ENCODE data around the gene KCNJ16.

The KCNJ16 gene

DNA sequence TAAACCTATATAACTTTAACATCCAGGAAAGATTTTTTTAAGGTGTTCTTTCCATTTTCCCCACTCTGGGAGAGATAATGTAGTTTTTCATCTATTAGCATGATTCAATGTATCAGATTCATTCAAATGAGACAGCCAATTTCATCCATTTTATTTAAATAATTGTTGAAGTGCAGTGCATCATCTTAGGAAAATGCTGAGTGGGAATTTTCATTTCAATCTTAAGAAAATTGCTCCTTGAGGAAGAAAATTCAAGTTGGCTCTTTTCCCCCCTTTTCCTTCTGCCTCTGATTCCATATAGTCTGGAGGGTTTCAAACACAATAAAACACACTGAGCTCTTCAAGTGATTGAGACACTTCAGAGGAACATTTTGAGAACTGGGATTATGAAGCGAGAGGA, 3.4 kb upstream of the KCNJ16 start:
- H3K4me3 ChIP-seq (ENCODE audit: low read length), result no peak overlapping the region
- H3K4me1 ChIP-seq (ENCODE audit: control insufficient read depth, insufficient read depth, low read length), result peaks cover 4% of the 10 kb centered on the region
- H3K36me3 ChIP-seq (ENCODE audit: control insufficient read depth, insufficient read depth, low read length), result no peaks in the 10 kb centered on the region
- no peaks in the 10 kb centered on the region for H3K9me3 ChIP-seq (ENCODE audit: control insufficient read depth, low read length)
- H3K9ac ChIP-seq (ENCODE audit: low read length), result no peak overlapping the region
- H3K27me3 ChIP-seq (ENCODE audit: control insufficient read depth, insufficient read depth, low read length), result no peaks in the 10 kb centered on the region

DNA sequence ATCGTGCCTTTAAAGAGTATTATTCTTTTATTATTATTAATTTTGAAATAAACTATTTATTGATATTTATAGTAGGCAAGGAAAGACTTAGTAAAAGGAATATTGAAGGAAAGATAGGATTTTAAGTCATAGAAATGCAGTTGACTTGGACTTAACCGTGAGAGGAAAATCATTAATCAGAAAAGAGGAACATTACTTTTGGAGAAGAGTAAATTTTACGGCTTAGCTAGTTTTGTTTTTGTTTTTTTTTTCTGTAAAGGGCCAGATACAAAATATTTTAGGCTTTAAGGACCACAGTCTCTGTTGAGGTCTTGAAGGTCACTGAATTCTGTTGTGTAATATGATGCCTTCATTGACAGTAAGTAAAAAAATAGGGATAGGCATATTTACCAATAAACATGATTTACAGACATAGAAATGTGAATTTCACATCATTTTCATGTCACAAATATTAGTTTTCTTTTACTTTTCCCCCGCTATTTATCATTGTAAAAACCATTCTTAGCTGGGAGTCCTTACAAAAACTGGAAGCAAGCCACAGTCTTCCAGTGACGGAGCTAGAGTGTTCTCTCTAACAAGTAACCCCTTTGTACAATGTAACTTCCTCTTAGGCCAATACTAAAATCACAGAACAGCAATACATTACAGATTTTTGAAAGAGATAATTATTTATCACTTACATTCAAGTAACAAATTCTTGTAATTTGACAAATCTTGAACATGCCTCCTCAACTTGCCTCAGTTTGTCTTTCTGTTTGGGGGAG, 2.3 kb upstream of the KCNJ16 start:
- Histone ChIP-seq H3K4me1 (ENCODE audit: control insufficient read depth, insufficient read depth, low read length) (peaks cover 4% of the 10 kb centered on the region), H3K9ac (ENCODE audit: low read length) (no peak overlapping the region), H3K27me3 (ENCODE audit: control insufficient read depth, insufficient read depth, low read length) (no peaks in the 10 kb centered on the region), H3K36me3 (ENCODE audit: control insufficient read depth, insufficient read depth, low read length) (no peaks in the 10 kb centered on the region), H3K4me3 (ENCODE audit: low read length) (no peak overlapping the region), H3K9me3 (ENCODE audit: control insufficient read depth, low read length) (no peaks in the 10 kb centered on the region)

DNA sequence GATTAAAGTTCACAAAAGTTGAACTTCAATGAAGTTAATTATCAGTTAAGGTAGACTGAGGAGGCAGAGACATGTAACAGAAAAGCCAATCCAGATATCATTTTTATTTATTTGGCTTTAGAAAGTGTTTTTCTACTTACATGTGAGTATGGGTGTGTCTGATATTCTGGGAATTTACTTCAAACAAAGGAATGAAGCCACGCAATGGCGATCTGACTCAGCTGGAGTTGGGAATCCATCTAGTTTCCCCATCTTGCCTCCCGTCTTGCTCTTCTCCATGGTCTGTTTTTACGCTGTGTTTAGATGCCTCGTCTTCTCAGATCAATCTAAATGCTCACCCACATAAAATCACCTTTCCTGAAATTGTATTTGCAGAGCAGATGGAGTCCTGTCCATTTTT, 1.7 kb upstream of the KCNJ16 start:
- Histone ChIP-seq H3K9ac (ENCODE audit: low read length) (no peak overlapping the region), H3K4me1 (ENCODE audit: control insufficient read depth, insufficient read depth, low read length) (peaks cover 4% of the 10 kb centered on the region), H3K36me3 (ENCODE audit: control insufficient read depth, insufficient read depth, low read length) (no peaks in the 10 kb centered on the region), H3K9me3 (ENCODE audit: control insufficient read depth, low read length) (no peaks in the 10 kb centered on the region), H3K27me3 (ENCODE audit: control insufficient read depth, insufficient read depth, low read length) (no peaks in the 10 kb centered on the region), H3K4me3 (ENCODE audit: low read length) (no peak overlapping the region)

DNA sequence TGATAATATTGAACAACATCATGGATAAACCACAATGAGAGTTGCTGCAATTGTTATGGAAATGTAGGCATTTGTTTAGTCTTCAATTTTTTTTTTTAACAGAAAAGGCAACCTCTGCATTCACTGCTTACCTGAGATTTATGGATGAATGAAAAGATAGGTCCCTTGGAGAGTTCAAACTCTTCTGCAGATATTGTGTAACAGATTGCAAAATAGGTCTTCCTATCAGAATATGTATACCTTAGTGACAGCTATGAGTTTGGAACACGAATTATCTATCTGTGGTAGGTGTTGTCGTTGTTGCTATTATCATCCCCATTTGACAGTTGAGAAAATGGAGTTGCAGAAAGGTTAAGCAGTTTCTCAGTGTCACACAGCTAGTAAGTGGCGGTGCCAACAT, 1.2 kb upstream of the KCNJ16 start:
- Histone ChIP-seq H3K9me3 (ENCODE audit: control insufficient read depth, low read length) (no peaks in the 10 kb centered on the region), H3K9ac (ENCODE audit: low read length) (no peak overlapping the region), H3K27me3 (ENCODE audit: control insufficient read depth, insufficient read depth, low read length) (no peaks in the 10 kb centered on the region), H3K4me1 (ENCODE audit: control insufficient read depth, insufficient read depth, low read length) (peaks cover 4% of the 10 kb centered on the region), H3K4me3 (ENCODE audit: low read length) (no peak overlapping the region), H3K36me3 (ENCODE audit: control insufficient read depth, insufficient read depth, low read length) (no peaks in the 10 kb centered on the region)

DNA sequence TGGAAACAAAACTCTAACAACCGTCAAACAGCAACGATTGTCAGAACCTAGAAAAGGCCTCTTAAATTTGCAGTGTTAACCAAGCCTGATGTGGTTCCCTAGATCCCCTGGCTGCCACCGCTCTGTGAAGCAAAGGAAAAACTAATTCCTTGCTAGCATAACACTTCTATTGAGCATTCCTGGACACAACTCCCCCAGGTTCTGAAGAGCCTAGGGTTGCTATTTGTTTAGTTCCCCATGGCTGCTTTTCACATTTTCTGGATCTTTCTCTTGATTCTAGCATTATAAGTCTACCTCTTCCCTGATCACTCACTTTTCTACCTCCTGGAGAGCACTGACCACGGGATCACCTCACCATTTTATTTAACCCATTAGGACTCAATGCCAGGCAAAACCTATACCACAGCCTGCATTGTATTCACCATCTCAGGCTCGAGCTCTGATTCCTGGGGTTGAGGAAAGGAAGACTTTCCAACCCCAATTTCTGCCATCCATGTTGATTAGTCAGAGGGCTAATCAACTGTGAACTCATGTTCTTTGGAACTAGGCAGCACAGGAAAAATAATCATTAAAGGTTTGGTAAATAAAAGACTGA, 692 bp upstream of the KCNJ16 start:
- Histone ChIP-seq H3K9me3 (ENCODE audit: control insufficient read depth, low read length) (no peaks in the 10 kb centered on the region), H3K27me3 (ENCODE audit: control insufficient read depth, insufficient read depth, low read length) (no peaks in the 10 kb centered on the region)

DNA sequence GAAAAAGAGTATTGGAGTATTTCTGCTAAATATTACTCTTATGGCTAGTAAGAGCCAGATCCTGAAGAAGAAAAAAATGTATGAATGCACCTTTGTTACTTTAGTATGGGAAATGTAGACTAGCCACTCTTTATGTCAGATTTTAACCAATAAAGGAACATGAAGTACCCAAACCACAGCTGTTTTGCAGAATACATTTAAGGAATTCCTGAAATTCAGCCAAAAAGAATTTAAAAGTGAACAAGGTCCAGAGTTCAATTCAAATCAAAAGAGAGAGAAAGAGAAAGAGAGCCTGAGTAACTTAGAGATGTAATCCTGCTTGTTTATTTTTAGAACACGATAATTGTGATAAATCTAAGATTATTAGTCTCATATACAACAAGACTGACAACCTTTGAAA, 1.2 kb downstream of the KCNJ16 start:
- H3K4me1 ChIP-seq (ENCODE audit: control insufficient read depth, insufficient read depth, low read length), result peaks cover 4% of the 10 kb centered on the region
- no peaks in the 10 kb centered on the region for H3K9me3 ChIP-seq (ENCODE audit: control insufficient read depth, low read length)
- no peaks in the 10 kb centered on the region for H3K36me3 ChIP-seq (ENCODE audit: control insufficient read depth, insufficient read depth, low read length)
- H3K27me3 ChIP-seq (ENCODE audit: control insufficient read depth, insufficient read depth, low read length), result no peaks in the 10 kb centered on the region
- H3K4me3 ChIP-seq (ENCODE audit: low read length), result no peak overlapping the region
- H3K9ac ChIP-seq (ENCODE audit: low read length), result no peak overlapping the region

More for the DNA sequence above, 692 bp upstream of the KCNJ16 start:
- no peaks in the 10 kb centered on the region for H3K36me3 ChIP-seq (ENCODE audit: control insufficient read depth, insufficient read depth, low read length)
- H3K4me1 ChIP-seq (ENCODE audit: control insufficient read depth, insufficient read depth, low read length), result peaks cover 4% of the 10 kb centered on the region
- H3K9ac ChIP-seq (ENCODE audit: low read length), result no peak overlapping the region
- H3K4me3 ChIP-seq (ENCODE audit: low read length), result no peak overlapping the region

DNA sequence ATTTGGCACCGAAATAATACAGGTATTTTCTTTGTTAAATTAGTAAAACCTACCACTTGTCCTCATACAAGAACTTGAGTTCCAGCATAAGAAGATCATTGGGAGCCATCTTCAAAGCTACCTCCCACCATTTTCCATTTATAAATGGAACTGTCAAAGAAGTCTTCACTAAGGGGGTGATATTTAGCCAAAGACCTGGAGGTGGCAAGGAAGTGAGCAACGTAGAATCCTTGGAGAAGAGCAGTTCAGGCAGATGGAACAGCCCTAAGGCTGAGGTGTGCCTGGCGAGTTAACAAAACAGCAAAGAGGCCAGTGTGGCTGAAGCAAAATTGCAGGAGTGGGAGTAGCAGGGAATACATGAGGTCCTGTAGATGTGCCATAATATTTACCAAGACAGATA, 1.8 kb downstream of the KCNJ16 start:
- no peak overlapping the region for H3K9ac ChIP-seq (ENCODE audit: low read length)
- no peaks in the 10 kb centered on the region for H3K36me3 ChIP-seq (ENCODE audit: control insufficient read depth, insufficient read depth, low read length)
- no peaks in the 10 kb centered on the region for H3K27me3 ChIP-seq (ENCODE audit: control insufficient read depth, insufficient read depth, low read length)
- peaks cover 4% of the 10 kb centered on the region for H3K4me1 ChIP-seq (ENCODE audit: control insufficient read depth, insufficient read depth, low read length)
- H3K9me3 ChIP-seq (ENCODE audit: control insufficient read depth, low read length), result no peaks in the 10 kb centered on the region
- H3K4me3 ChIP-seq (ENCODE audit: low read length), result no peak overlapping the region

DNA sequence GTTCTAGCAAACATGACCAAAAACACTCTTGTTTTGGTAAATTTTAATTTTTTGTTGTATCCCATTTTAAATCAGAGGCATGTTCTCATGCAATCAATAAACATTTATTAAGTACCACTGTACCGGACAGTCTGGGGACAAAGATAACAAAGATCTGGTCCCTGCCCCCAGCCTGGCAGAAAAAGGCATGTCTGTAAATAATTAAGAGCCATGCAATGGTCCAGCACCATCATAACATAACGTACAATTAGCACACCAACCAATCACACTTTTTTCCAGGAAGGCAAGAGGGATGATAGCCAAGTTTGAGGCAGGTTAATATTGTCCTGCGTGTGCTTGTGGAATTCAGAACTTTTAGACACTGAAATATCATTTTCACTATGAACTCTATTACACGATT, 3.5 kb downstream of the KCNJ16 start:
- no peaks in the 10 kb centered on the region for H3K36me3 ChIP-seq (ENCODE audit: control insufficient read depth, insufficient read depth, low read length)
- H3K27me3 ChIP-seq (ENCODE audit: control insufficient read depth, insufficient read depth, low read length), result no peaks in the 10 kb centered on the region
- H3K4me3 ChIP-seq (ENCODE audit: low read length), result no peak overlapping the region
- H3K4me1 ChIP-seq (ENCODE audit: control insufficient read depth, insufficient read depth, low read length), result peaks cover 4% of the 10 kb centered on the region
- no peaks in the 10 kb centered on the region for H3K9me3 ChIP-seq (ENCODE audit: control insufficient read depth, low read length)
- no peak overlapping the region for H3K9ac ChIP-seq (ENCODE audit: low read length)

DNA sequence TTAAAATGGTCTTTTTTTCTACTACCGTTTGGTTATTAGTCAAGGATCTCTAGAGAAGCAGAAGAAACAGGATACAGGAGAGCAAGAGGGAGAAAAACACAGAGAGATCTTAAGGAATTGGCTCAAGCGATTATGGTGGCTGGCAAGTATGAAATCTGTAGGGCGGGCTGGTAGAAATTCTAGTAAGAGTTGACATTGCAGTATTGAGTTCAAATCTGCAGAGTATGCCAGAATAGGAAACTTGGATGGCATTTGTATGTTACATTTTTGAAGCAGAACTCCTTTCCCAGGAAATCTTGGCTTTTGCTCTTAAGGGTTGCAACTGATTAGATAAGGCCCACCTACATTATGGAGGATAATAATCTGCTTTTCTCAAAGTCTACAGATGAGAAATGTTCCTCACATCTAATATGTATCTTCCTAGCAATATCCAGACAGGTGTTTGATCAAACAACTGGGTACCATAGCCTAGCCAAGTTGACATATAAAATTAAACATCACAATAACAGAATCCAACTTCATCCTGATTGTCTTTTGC, 4.0 kb downstream of the KCNJ16 start:
- no peak overlapping the region for H3K4me3 ChIP-seq (ENCODE audit: low read length)
- no peaks in the 10 kb centered on the region for H3K9me3 ChIP-seq (ENCODE audit: control insufficient read depth, low read length)
- H3K9ac ChIP-seq (ENCODE audit: low read length), result no peak overlapping the region
- peaks cover 4% of the 10 kb centered on the region for H3K4me1 ChIP-seq (ENCODE audit: control insufficient read depth, insufficient read depth, low read length)
- H3K27me3 ChIP-seq (ENCODE audit: control insufficient read depth, insufficient read depth, low read length), result no peaks in the 10 kb centered on the region
- no peaks in the 10 kb centered on the region for H3K36me3 ChIP-seq (ENCODE audit: control insufficient read depth, insufficient read depth, low read length)

DNA sequence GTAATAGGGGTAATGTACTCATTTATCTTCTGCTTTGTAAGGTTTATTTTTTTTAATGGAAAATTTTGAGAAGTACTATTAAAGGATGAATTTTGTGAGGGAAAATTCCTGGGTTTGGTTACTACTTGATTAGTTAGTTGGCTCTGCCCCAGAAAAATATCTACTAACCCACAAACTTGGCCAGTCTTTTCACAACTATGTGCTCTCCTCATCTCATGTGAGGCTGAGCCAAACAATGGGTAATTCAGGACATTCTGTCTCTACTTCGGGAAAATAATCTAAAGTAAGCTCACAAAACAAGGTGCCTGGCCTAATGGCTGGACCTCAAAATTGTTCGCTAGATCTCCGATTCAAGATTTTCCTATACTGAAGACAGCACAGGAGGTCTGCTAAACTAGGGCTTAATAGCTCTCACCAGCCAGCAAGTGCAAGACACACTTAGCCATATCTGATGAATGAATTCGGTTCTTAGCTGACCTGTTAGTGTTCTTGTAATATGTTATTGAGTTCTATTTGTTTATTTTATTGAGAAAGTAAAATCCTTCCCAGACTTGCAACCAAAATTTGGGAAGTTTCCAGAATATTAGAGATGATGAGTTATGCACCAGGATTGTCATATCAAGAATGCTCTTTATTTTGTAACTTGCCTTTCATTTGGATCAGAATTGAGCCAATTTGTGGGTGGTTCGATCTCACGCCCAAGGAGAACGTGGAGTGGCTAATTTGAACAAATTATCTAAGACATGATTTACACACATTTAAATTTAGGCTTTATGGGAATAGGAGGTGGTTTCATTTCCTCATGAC, 5.7 kb downstream of the KCNJ16 start:
- H3K36me3 ChIP-seq (ENCODE audit: control insufficient read depth, insufficient read depth, low read length), result no peaks in the 10 kb centered on the region
- H3K27me3 ChIP-seq (ENCODE audit: control insufficient read depth, insufficient read depth, low read length), result no peaks in the 10 kb centered on the region
- no peak overlapping the region for H3K4me3 ChIP-seq (ENCODE audit: low read length)
- H3K9me3 ChIP-seq (ENCODE audit: control insufficient read depth, low read length), result no peaks in the 10 kb centered on the region
- H3K4me1 ChIP-seq (ENCODE audit: control insufficient read depth, insufficient read depth, low read length), result no peaks in the 10 kb centered on the region
- H3K9ac ChIP-seq (ENCODE audit: low read length), result no peak overlapping the region

DNA sequence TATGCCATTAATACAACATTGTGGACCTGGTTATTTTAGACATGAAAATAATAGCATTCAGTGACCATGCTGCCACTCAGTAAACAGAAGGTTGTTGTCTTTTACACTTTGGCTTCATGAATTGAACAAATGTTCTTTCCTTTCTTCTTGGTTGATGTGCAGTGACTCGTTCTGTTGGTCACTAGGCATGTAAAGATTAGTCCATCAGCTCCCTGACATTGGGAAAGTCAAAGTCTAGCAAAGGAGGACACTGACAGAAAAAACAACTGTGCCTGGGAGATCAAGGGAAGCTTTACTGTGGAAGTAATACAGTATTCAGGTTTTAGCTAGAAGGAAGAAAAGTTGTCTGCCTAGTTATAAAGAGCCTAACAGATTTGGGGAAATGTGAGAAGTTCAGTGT, 6.9 kb downstream of the KCNJ16 start:
- no peaks in the 10 kb centered on the region for H3K4me1 ChIP-seq (ENCODE audit: control insufficient read depth, insufficient read depth, low read length)
- H3K27me3 ChIP-seq (ENCODE audit: control insufficient read depth, insufficient read depth, low read length), result no peaks in the 10 kb centered on the region
- H3K9me3 ChIP-seq (ENCODE audit: control insufficient read depth, low read length), result no peaks in the 10 kb centered on the region
- no peaks in the 10 kb centered on the region for H3K36me3 ChIP-seq (ENCODE audit: control insufficient read depth, insufficient read depth, low read length)
- no peak overlapping the region for H3K9ac ChIP-seq (ENCODE audit: low read length)
- no peak overlapping the region for H3K4me3 ChIP-seq (ENCODE audit: low read length)

DNA sequence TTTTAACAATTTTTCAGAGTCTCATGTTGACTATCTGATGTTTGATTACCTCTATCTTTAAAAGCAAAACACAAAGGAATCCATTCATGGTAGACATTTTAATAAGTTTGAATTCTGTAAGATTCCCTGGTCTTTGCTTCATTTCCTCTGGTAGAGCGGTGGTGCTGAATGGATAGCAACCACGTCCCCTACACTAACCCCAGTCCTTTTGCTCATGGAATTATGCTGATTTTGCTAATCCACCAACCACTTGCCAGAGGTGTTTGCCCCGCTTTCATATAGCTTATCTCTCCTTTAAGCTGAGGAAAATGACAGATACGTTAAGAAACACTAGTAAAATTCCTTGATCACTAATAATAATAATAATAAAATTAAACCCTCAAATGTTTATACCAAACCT, 9.5 kb downstream of the KCNJ16 start:
- H3K4me3 ChIP-seq (ENCODE audit: low read length), result no peak overlapping the region

More for the DNA sequence above, 9.5 kb downstream of the KCNJ16 start:
- peaks cover 6% of the 10 kb centered on the region for H3K4me1 ChIP-seq (ENCODE audit: control insufficient read depth, insufficient read depth, low read length)
- no peaks in the 10 kb centered on the region for H3K9me3 ChIP-seq (ENCODE audit: control insufficient read depth, low read length)
- no peaks in the 10 kb centered on the region for H3K27me3 ChIP-seq (ENCODE audit: control insufficient read depth, insufficient read depth, low read length)
- H3K9ac ChIP-seq (ENCODE audit: low read length), result no peak overlapping the region
- no peaks in the 10 kb centered on the region for H3K36me3 ChIP-seq (ENCODE audit: control insufficient read depth, insufficient read depth, low read length)

Measured in mucosa of stomach (tissue), 1 donor.